ENCODE measurements around the gene ROBO1.

Gene ROBO1

DNA sequence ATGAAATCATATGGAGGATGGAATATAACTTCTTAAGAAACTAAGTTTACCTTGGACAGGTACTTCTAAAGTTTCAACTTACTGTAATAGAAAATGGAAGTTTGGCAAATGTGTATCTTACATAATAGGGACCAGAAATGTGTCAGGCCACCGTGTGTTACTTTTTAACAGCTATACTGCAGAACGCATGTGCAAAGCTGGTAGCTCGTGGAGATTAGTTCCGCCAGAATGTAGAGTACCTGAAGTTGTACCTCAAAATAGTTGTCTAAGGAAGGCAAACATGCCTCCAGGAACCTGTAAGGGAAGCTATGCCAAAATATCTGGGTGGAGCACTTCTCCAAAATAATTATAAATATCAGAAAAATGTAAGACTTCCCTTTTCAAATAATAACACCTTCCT is 920.6 kb downstream of the ROBO1 start:
- DNase-seq (ENCODE audit: low read depth, low spot score): no peak

DNA sequence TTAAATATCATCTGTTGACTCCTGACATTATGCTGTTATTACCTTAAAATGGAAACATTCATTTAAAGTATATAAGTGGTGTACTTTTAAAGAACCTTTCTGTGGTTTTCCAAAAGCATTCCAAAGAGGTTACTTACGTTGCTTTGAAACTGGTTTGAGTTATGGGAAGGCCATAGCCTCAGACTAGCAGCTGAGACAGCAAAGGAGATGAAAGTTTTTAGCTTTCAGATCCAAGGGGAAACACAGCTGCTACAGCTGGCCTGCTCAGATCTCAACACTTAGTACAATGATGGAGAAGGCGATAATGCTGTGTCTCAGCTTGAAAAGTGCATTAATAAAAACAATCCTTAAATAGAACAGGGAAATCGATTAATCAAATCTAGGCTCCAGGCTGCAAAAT is 921.1 kb downstream of the ROBO1 start:
- DNase-seq (ENCODE audit: low read depth, low spot score): no peak

DNA sequence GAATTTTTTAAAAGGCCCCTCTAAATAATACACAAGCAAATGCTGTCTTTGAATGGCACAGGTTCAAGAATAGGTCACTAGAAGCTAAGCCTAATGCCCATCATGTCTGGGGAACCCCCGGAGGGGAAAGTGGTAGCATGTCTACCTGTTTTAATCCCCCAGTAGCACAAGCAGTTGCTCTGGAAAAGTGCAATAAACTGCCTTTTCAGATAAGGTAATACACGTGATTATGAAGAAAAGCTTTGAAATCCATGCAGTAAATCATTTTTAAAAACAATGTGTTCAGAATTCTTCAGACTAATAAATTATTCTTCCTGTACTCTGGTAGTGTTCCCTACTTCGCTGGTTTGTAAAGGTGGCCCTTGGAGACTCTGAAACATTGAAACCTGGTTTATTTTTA is 922.2 kb downstream of the ROBO1 start:
- no peak for DNase-seq (ENCODE audit: low read depth, low spot score)

DNA sequence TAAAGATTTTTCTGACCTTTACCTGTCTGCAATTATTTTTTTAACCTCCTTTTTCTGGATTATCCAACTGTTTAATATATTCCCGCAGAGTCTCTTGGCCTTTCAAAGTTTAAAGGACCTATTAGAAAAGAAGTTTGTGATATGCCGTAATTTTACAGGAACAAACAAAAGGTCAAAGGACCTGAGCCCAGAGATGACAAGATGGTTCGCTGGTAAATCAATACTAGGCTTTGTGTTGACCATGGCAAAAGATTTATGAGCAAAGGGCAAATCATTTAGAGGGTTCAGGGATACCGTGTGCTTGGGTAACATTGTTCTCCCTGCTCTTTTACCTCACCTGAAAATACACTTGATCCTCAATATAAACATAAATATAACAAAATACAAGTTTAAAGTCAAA is 923.5 kb downstream of the ROBO1 start:
- DNase-seq (ENCODE audit: low read depth, low spot score): no peak

DNA sequence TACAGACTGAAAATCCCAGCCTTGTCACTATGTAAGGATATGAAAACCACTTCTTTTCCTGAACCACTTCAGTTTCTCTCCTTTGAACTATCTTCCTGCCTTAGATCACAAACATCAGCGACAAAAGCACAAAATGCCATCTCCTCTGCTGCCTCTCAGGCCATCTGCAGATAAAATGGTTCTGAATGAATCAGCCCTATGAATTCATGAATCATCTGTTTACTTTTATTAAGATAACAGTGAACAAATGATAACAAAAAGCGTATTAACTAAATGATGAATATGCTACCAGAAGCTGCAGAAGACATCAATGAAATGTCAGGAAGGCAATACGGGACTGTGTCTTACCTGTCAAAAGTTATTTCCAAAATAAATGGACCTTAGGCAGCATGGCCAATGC is 928.1 kb downstream of the ROBO1 start:
- DNase-seq (ENCODE audit: low read depth, low spot score): no peak

DNA sequence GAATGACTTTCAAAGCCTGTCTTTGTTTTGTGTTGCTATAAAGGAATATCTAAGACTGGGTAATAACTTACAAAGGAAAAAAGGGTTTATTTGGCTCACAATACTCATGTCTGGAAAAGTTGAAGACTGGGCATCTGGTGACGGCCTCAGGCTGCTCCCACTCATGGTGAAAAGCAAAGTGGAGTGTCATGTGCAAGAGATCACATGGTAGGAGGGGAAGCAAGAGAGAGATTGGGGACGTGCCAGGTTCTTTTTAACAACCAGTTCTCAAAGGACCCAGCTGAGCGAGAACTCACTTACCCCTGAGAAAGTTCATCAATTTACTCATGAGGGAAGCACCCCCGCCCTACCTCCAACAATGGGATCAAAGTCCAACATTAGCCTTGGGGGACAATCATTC is 929.4 kb downstream of the ROBO1 start:
- no peak for DNase-seq (ENCODE audit: low read depth, low spot score)

DNA sequence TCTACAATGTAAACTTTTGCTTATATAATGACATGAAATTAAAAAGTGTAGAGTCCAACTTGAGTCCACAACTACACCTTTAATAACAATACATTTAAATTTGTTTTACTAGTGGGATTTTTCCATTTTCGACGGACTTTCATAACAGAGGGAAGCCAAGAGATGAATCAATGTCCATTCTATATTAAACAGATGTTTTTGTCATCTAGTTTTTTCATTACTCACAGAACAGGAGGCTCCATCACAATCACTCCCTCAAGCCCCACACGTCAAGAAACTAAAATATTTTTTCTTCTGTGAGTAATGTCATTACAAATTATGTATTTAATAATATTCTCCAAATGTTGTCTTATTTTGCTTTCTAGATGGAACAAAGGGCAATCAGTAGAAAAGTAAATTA is 932.9 kb downstream of the ROBO1 start:
- no peak for DNase-seq (ENCODE audit: low read depth, low spot score)

DNA sequence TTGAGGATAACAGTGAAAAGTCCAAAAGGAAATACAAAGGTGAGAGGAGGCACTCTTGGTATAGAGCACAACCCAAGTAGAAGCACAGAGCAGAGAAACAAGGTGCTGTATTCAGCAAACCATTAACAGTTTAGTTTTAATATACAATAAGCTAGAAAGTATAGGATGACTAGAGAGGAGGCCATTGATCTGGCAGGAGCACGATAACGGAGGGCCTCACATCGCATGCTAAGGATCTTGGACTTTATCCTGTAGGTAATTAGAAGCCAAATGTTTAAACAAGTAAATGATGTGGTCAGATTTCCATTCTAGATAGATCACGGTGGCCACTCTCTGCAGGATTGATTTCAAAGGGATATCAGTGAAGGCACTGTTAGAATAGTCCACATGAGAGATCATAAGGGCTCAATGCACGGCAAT is 935.0 kb downstream of the ROBO1 start:
- DNase-seq (ENCODE audit: low read depth, low spot score): no peak

DNA sequence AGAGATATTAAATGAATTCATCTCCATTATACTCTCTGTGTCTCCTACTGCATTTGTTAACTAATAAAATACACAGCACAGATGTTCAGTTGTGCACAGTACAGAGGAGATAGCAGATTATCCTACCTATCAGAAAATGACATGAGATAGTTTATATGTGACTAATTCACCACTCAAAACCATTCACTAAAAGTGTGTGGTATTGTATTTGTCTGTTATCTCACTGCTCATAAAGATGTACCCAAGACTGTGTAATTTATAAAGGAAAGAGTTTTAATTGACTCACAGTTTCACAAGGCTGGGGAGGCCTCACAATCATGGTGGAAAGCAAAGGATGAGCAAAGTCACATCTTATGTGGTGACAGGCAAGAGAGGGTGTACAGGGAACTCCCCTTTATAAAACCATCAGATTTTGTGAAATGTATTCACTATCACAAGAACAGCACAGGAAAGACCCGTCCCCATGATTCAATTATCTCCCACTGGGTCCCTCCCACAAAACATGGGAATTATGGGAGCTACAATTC is 936.3 kb downstream of the ROBO1 start:
- DNase-seq (ENCODE audit: low read depth, low spot score): no peak

DNA sequence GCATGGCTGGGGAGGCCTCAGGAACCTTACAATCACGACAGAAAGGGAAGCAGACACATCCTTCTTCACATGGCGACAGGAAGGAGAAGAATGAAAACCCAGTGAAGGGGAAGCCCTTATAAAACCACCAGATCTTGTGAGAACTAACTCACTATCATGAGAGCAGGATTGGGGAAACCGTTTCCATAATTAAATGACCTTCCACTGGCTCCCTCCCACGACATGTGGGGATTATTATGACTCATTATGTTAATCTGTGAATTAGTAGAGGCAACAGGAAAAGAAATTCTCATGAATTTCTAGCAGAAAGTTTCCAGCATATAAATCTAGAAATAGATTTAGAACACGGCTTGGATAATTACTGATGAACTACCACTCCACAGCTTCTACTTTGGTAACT is 937.3 kb downstream of the ROBO1 start:
- DNase-seq (ENCODE audit: low read depth, low spot score): no peak

DNA sequence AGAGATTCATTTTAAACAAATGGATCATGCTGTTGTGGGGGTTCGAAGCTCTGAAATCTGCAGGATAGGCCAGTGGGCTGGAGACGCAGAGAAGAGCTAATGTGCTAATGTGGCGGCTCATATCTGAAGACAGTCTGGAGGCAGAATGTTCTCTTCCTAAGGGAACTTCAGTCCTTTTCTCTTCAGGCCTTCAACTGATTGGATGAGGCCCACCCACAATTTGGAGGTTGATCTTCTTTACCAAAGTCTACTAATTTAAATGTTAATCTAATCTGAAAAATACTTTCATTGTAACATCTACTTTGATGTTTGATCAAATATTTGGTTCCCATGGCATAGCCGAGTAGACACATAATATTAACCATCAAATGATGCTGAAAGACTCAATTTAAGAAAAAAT is 940.2 kb downstream of the ROBO1 start:
- DNase-seq (ENCODE audit: low read depth, low spot score): no peak

DNA sequence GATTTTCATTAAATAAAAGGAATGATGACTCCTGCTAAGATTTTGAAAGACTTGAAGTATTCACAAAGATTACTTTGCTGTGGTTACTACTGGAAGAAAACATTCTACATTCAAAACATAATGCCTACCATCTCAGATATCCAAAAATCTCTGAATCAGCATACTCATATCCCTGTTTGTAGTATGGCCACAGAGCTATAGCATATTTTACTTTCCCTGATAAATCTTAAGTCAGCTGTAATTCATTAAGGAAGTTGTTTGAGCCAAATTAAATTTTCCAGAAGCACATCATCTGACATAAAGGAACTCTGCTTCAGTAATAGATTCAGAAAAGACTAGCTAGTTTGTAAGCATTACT is 942.0 kb downstream of the ROBO1 start:
- no peak for DNase-seq (ENCODE audit: low read depth, low spot score)

DNA sequence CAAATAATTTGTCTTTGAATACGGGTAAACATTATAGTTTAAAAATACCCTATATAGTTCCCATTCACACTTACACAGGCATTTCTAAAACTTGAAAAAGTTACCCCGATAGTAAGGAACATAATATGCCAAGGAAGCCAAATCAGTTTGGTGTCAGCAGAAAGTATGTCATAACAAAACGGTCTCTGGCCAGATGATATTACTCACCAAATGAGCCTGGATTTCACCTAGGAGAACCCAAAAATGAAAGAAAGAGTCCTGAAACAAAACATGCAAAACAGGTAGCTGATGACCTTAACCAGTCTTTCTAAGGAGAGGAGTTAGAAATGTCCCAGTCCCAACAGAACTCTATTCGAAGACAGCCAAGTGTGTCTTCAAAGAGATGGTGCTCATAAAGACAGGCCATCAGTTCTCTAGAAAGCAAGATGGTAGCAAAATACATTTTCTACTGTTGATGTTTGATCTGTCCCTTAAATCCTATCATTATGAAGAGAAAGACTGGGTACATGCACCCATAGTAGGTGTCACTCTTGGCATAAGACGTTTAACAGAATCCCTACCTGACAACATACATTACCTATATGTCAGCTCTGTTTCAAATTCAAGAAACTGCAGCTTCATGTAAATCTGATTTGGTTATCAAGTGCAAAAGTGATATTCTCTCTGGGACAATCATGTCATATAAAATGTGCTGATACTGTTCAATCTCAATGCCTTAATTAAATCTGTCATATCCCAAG is 942.5 kb downstream of the ROBO1 start:
- DNase-seq (ENCODE audit: low read depth, low spot score): no peak

DNA sequence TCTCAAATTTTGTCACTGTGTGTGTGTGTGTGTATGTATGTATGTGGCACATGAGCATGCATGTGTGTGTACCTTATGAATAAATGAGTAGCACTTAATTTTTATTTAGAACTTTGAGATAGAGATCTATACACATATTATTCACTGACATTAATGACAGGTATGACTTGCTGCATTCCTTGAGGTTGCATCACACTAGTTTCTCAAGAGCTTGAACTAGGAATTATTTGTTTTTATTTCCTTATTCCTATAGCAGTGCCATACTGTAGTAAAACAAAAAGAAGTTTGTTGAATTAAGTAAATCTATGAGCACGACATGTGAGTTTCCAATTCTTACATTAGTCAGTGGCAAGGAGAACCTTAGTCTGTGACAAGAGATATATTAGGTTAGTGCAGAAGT is 943.9 kb downstream of the ROBO1 start:
- no peak for DNase-seq (ENCODE audit: low read depth, low spot score)

DNA sequence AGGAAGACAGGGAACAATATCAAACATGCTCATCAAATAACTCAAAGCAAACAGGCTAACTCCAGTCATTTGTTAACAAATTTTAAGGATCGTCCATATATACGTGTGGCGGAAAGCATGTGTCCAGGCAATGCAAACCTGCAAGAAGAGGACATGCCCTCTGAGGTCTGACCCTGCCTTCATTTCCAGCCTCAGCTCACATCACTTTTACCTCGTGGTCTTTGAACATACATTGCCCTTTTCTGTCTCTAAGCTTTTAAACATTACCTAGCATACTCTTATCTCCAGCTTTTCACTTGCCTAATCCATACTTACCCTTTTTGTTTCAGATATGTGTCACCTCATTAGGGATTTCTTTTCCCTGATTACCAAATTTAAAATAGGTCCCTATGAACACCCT is 944.4 kb downstream of the ROBO1 start:
- no peak for DNase-seq (ENCODE audit: low read depth, low spot score)

DNA sequence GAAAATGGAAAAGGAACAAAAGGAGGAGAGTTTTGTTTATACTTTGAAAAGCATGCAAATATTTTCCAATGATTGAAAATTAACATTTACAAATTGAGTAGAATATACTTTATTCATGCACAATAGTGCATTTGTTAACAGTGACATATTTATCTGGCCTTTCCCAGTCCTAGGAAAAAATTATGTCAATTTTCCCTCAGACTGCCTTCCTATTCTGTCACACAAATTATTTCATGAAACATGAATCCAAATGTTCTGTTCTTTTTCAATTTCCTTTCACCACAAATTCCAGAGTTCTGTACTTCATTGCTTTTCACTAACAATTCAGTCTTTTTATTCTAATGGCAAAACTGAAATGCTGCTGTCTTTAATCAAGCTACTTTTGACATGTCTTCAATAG is 945.1 kb downstream of the ROBO1 start:
- no peak for DNase-seq (ENCODE audit: low read depth, low spot score)

DNA sequence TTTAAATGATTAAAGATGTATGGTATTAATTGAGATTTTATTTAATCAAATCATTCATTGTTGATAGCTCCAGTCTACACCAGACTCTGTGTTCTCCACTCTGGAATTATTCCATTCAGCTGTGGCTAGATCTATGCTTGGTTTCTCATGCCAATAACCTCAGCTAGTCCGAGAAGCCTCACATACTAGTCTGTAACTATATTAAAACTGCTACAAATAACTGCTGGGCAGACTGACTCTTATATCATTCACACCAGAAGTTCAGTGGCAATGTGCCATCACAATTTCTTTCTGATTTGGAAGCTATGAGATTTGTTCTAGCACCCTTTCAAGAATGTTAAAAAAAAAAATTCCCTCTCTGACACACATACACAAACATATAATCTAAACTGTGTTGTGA is 947.3 kb downstream of the ROBO1 start:
- no peak for DNase-seq (ENCODE audit: low read depth, low spot score)

DNA sequence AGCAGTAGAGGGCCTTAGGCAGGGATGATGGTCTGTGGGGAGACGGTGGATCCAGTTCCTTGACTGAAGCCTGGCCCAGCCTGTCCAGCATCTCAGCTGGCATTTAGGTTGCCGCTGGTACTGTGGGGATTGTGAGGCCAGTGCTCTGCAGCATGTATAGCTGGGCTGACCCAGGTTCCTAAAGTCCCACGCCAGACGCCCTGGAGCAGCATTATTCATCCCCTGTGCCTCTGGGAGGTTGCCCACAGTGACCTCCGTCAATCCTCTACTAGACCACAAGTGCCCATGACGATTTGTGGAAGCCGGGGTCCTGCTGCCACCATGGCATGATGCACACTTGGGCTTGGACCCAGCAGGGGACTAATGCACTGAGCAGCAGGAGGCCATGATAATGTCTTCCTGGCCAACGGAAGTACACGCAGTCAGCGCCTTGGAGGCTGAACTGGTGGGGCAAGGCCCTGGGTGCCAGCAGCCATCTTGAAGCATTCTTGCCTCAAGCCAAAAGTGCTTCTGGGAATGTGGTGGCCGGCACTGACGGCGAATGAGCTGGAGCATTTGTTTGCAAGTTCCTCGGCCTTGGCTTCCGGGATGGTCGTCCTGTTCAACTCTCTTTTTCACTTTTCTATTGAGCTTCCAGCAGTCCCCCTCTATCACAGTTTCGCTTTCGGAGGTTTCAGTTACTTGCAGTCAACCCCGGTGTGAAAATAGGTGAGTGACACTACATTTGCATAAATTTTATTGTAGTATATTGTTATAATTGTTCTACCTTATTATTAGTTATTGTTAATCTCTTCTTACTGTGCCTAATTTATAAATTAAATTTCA is 949.4 kb downstream of the ROBO1 start:
- DNase-seq (ENCODE audit: low read depth, low spot score): no peak

DNA sequence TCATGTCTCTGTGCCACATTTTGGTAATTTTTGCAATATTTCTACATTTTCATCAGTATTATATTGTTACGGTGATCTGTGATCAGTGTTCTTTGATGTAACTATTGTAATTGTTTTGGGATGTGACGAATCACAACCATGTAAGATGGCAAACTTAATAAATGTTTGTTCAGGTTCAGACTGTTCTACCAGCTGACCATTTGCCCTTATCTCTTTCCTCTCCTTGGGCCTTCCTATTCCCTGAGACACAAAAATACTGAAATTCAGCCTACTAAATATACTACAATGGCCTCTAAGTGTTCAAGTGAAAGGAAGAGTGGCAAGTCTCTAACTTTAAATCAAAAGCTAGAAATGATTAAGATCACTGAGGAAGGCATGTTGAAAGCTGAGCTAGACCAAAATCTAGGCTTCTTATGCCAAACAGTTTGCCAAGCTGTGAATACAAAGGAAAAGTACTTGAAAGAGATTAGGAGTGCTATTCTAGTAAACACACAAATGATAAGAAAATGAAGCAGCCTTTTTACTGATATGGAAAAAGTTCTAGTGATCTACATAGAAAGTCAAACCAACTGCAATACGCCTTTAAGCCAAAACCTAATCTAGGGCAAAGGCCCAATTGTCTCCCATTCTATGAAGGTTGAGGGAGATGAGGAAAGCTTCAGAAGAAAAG is 952.8 kb downstream of the ROBO1 start:
- no peak for DNase-seq (ENCODE audit: low read depth, low spot score)

DNA sequence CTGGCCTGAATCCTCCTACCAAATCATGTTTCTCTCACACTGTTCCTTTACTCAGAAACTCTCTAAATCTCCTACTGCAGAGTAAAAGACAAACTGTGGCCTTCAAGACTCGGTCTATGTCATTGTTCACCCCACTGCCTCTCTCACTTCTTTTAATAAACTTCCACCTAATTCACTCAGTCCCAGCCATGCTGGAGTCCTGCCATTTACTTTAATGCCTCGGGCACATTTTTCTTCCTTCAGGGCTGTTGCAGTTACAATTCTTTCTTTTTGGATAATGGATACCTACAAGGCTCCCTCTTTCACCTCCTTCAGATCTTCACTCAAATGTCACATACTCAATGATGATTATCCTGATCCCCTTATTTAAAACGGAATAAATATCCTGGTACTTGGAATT is 955.6 kb downstream of the ROBO1 start:
- no peak for DNase-seq (ENCODE audit: low read depth, low spot score)

DNA sequence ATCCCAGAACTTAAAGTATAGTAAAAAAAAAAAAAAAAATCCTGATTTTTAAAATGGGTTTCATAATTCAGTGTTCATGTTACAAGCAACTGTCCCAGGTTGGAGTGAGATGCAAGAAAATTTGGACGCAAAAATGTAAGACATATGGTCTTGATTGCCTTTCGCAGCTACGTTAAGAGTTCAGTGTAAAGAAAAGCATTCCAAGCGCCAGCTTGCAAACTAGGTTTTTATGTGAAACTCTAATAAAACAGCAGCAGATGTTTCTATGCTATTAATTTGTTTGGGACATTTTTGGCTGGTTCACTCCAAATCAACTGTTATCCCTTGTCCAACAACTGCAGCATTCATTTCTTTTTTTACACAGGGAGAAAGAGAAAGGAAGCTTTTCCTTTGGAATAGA is 957.8 kb downstream of the ROBO1 start:
- no peak for DNase-seq (ENCODE audit: low read depth, low spot score)

DNA sequence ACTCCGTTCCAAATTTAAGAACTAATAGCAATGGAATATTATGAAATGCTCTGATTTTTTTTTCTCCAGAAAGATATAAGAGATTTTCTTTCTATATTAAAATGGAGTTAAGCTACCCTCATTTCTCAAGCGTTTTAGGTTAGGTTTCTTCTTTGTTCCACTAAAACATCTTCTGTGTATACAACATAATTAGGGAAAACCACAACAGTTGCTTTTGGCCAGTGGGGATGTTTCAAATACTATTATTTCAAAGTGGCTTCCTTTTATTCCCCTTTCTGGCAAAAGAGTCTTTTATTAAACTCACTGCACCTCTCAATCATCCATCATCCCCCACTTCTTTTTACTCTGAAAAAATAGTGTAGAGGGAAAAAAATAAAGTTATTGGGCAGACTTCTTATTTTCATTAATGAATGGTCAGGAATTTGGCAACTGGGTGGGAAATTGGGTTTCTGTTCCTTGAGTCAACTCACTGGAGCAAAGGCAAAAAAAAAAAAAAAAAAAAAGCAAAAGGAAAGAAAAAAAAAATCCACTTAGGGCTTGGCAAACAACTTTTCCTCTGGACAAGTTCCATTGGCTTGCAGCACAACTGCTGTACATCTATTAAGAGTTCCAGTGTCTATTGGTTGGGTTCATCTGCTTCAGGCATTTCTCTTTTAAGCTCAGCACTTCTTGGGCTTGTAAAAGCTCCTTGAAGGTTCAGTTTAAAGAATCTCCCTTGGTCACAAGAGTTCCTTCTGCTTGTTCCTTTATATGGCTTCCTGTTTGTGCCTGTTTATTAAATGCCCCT is 963.4 kb downstream of the ROBO1 start:
- no peak for DNase-seq (ENCODE audit: low read depth, low spot score)

Measured in iPS DF 19.7 (cell line).